GM18909 (cell line): ENCODE data around the gene DRD5.
"Not testable (repeated sequence)": the region's sequence is repeated elsewhere in the genome, so short reads cannot be mapped to it uniquely, and the experiment has no call there.

Source experiments
- ATAC-seq: cut with Tn5 transposase; IDR thresholded peaks from one replicate; pipeline ENCODE4 v1.9.1; 2021; ENCODE audit warnings: mild to moderate bottlenecking; ENCODE audit not compliant: unreplicated experiment, poor library complexity

Gene DRD5

GRCh38 chr4:9781343-9782135, at the start of gene DRD5:
TSS of gene DRD5 (plus strand) at chr4:9781634. CDS start at chr4:9782030, 396 bp downstream.
- no peak for ATAC-seq

GRCh38 chr4:9732256-9732655, 49.2 kb upstream of the DRD5 start:
- ATAC-seq = not testable (repeated sequence)

DNA sequence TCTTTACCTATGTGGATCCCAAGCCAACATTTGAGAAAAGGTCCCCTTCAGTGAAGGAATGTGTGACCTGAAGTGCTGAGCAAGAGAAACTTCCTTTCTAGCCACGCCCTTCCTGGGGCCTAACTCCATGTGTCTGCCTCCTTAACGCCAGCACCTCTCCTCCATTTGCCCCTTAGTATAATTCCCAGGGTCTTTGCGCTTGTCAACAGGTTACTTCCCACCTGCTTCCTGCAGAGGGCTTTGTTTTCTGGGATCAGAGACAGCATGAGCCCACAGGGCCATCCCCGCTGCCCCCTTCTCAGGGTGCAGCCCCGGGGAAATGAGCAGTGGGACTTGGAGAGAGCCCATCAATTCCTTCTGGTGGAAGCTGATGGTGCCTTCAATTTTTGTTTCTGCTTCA, 45.9 kb upstream of the DRD5 start:
- ATAC-seq = no peak

DNA sequence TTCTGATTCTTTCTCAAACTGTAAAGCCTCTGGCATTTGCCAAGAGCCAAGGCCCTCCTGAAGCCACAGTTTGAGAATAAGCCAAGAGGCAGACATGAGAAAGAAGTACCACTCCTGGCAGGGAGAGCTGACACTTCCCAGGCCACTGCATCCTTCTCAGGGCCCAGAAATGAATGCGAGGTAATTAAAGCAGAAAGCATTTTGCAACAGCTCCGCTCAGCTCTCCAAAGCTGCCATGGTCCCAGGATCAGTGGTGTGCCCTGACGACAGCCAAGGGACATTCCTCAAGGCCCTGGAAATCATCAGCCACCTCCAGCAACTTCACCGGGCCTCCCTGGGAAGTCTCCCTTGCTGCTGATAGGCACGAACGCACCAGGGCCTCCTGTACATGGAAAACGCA, 44.2 kb upstream of the DRD5 start:
- ATAC-seq = not testable (repeated sequence)

GRCh38 chr4:9743789-9744188, 37.6 kb upstream of the DRD5 start:
- not testable (repeated sequence) for ATAC-seq

GRCh38 chr4:9745782-9746181, 35.7 kb upstream of the DRD5 start:
- no peak for ATAC-seq

DNA sequence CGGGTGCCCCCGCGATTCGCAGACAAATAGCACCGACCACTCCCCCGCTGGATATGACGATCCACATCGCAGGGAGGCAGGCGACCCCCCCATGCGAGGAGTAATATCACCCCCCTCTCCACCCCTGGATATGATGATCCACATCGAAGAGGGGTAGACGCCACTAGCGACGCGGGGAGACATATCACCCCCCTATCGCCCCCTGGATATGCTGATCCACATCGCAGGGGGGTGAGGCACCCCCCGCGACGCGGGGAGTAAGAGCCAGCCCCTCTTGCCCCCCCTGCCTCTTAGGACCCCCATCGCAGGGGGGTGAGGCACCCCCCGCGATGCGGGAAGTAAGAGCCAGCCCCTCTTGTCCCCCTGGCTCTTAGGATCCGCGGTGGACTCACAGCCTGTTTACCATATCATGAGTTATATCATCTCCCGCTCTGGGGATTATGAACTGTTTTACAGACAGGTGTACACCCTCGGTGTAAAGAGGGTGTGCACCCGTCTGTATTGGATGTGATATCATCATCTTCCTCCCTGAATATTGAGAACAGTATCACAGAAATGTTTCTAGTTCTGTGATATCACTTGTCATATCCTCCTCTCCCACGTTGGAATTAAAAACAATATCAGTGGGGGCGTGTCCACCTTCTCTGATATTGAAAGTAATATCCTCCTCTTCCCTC, 22.7 kb upstream of the DRD5 start:
- ATAC-seq = no peak

- no peak for ATAC-seq
These were observed 18.5 kb upstream of the DRD5 start for GRCh38 chr4:9762823-9763475.

- ATAC-seq = no peak
These were observed 17.2 kb upstream of the DRD5 start for GRCh38 chr4:9764155-9764696.

DNA sequence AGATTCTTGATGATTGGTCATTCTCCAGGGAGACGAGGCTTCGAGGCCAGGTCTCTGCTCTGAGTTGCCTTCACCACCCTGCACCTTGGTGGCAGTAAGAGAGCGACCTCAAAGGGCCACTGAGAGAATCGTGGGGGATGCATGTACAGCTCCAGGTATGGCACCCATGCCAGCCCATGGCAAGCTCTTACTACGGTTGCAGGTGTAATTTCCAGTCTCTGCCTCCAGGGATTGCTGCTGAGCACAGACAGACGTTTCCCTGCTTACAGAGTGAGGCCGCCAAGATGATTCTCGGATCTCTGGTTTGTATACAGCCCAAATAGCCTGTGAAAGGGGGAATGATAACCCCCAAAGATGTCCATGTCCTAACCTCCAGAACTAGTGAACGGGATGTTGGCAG, 16.3 kb upstream of the DRD5 start:
- no peak for ATAC-seq

DNA sequence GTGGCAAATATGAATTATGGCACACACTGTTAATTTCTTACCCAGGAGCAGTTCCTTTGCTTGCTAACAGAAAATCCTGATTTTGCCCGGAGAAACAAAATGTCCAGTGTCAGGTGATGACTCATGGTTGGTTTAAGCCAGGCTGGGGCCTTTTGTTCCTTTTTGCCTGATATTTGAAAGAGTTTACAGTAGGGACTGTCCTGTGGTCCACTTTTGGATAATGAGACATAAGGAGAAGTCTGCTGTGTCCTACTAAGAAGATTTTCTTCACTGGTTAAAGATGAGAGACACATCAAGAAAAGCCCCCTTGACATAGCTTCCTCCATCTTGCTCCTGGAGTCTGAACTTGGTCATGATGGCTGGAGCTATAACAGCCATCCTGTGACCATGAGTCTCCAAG, 12.1 kb upstream of the DRD5 start:
- ATAC-seq = no peak

DNA sequence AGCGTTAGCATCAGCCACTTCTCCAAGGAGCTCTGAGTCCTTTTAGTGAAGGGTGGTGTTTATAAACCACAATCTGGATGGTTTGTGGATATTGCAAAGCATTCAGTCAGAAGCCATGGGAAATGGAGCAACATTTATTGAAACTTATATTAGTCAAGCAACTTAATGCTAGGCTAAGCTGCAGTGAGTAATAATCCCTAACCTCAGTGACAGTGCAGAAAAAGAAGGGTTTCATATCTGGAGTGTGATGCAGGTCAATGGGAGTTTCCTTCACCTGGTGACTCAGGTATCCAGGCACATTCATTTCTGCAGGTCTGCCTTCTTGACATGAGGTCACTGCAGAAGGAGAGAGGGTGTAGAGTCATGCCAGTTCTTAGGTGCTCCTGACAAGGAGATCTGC, 10.4 kb upstream of the DRD5 start:
- no peak for ATAC-seq

DNA sequence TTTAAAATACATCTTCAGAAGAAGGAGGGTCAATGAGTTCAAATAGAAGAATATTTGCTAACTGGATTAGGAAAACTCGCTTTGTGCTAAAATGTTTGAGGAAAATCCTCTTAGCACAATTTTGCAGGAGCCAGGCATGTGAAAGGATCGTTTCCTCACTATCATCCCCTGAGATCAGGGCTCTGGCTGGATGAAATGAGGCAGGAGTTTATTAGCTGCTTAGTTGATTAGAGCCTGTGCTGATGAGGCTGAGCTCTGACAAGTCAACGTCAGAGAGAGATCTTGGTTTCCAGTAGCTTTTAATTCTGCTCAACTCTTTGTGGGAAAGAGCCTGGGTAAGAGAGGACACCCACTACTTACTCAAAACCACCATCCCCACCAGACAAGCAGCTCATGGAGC, 8.0 kb upstream of the DRD5 start:
- no peak for ATAC-seq

GRCh38 chr4:9782136-9782436, 652 bp downstream of the DRD5 start:
- no peak for ATAC-seq

- ATAC-seq = not testable (repeated sequence)
These were observed 4.5 kb downstream of the DRD5 start for GRCh38 chr4:9785891-9786290.

GRCh38 chr4:9792381-9792780, 10.9 kb downstream of the DRD5 start:
- no peak for ATAC-seq

DNA sequence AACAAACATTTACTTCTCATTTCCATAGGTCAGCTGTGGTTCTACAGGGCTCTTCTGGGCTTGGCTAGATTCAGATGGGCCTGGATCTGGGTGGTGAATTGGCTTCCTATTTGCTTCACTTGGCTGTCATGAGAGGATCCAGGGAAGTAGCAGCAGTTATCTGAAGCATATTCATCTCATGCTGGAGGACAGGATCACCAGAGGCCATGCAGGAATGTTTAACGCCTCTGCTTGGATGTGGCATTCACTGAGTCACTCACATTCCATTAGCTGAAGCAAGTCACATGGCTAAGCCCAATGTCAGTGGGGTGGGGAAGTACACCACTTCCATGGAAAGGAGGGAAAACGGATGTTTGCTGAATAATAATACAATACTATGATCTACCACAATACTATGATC, 15.2 kb downstream of the DRD5 start:
- ATAC-seq = not testable (repeated sequence)

DNA sequence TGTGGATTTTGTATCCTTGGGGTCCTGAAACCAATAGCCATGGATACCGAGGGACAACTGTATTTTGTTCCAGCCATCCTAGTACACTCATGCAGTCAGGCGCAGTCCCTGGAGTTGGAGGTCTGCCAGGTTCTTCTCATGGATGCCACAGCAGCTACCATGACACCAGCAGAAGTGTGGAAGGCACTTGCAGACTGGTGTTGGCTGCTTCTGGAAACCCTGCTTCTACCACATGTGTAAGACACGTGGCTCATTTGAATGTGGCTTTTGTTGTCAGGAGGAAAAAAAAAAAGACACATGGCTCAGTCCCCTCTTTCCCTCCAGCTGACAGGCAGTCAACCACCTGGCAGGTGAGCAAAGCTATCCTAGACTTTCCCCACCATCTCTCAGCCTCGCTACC, 19.4 kb downstream of the DRD5 start:
- no peak for ATAC-seq

DNA sequence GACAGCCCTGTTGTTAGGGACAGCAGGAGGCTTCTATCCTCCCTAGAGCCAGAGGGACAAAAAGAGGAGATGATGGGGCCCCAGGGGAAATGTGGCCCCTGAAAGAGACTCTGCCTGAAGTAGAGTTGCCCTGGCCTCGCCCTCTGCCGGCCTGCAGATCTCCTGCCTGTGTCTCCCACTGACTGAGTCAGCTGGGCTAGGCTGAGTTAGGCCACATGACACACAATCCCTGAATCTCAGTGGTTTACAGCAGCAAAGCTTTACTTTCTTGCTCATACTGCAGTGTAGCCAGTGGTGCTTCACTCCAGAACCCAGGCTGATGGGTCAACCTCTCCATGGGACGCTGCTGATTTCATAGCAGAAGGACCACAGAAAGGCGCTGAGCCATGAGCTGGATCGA, 23.5 kb downstream of the DRD5 start:
- ATAC-seq = no peak

DNA sequence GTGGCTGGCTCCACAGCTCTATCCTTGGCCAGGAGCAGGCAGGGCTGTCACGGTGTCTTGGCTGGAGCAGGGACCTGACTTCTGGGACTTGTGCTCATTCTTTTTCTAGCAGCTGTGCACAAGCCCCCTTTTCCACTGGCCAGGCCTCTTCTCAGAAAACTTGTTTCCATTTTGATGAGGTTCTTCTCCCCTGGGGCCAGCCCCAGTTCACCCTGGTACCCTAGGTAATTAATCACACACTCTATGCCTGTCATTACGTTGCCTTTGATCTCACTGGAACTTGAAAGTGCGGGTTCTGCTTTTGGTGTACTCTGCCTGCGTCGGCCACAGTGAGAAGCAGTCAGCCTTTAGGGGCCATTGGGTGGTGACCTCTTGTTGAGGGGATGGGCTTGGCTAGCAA, 26.6 kb downstream of the DRD5 start:
- ATAC-seq = no peak

GRCh38 chr4:9811806-9812205, 30.4 kb downstream of the DRD5 start:
- ATAC-seq = no peak
